NK-92 (cell line): ENCODE data around the gene GOLGA3.
"Not testable (repeated sequence)": the region's sequence is repeated elsewhere in the genome, so short reads cannot be mapped to it uniquely, and the experiment has no call there.

Experiments used
- DNase-seq: peaks from one replicate; lab custom pipeline; 2025; ENCODE audit not compliant: unreplicated experiment; lab: John Stamatoyannopoulos, UW

Gene GOLGA3, protein sequence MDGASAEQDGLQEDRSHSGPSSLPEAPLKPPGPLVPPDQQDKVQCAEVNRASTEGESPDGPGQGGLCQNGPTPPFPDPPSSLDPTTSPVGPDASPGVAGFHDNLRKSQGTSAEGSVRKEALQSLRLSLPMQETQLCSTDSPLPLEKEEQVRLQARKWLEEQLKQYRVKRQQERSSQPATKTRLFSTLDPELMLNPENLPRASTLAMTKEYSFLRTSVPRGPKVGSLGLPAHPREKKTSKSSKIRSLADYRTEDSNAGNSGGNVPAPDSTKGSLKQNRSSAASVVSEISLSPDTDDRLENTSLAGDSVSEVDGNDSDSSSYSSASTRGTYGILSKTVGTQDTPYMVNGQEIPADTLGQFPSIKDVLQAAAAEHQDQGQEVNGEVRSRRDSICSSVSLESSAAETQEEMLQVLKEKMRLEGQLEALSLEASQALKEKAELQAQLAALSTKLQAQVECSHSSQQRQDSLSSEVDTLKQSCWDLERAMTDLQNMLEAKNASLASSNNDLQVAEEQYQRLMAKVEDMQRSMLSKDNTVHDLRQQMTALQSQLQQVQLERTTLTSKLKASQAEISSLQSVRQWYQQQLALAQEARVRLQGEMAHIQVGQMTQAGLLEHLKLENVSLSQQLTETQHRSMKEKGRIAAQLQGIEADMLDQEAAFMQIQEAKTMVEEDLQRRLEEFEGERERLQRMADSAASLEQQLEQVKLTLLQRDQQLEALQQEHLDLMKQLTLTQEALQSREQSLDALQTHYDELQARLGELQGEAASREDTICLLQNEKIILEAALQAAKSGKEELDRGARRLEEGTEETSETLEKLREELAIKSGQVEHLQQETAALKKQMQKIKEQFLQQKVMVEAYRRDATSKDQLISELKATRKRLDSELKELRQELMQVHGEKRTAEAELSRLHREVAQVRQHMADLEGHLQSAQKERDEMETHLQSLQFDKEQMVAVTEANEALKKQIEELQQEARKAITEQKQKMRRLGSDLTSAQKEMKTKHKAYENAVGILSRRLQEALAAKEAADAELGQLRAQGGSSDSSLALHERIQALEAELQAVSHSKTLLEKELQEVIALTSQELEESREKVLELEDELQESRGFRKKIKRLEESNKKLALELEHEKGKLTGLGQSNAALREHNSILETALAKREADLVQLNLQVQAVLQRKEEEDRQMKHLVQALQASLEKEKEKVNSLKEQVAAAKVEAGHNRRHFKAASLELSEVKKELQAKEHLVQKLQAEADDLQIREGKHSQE (N-terminal part only)

DNA sequence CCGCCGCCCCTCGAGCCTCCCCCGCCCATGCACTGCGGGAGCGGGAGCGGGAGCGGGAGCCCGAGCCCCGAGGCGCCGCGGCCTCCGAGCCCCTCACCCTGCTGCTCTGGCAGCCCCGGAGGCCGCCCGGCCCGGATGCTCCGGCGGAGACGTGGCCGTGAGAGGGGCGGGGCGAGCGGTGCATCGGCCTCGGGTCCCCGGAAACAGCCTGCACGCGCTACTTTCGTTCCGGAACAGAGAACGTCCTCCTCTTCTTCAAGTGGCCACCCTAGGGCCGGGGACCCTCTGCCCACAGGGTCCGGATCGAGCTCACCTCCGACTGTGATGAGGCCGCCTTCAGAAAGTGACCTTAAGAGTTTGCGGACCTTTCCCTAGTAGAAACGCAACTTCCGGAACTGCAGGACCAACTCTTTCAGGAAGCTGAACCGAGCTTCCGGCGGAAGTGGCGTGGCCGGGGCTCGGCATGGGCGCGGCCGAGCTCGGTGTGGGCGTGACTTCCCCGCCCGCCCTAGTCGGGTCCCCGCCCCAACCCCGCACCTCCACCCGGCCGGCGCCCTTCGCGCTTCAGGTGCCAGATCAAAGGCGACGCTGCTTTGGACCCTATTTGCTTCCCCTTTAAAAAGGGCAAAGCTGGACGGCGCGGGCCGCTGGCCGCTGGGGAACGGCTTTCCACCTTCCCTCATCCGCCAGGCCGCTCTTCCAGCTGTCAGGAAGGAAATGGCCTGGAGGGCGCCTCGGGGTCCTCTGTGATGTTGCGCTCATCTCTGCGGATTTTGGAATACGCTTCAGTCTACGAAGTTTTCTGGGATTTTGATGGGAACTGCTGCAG is at the start of gene GOLGA3:
GOLGA3 (minus strand) TSS at position 164 of the 829 bp plus-strand sequence. CDS start 6,741 bp downstream, outside the sequence.
- peak; percentile 59 for DNase-seq

GRCh38 chr12:132874620-132875019 is 46.0 kb upstream of the GOLGA3 start:
- DNase-seq = not testable (repeated sequence)

GRCh38 chr12:132874175-132874574 is 45.5 kb upstream of the GOLGA3 start:
- DNase-seq = no peak

DNA sequence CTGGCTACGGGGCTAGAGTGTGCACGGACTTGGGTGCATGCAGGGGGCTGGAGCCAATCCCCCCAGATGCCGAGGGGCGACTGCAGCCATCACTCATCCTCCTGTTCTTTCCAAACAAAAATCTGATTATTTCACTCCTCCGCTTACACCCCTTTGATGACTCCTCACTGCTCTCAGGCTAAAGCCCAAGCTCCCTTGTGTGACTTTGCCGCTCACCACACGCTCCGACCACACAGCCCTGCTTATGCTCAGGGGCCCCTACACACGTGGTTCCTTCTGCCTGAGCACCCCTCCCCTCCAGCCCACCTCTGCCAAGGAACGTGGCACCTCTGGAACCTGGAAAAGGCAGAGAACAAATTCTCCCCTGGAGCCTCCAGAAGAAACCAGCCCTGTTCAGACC is 45.1 kb upstream of the GOLGA3 start:
- DNase-seq = no peak

DNA sequence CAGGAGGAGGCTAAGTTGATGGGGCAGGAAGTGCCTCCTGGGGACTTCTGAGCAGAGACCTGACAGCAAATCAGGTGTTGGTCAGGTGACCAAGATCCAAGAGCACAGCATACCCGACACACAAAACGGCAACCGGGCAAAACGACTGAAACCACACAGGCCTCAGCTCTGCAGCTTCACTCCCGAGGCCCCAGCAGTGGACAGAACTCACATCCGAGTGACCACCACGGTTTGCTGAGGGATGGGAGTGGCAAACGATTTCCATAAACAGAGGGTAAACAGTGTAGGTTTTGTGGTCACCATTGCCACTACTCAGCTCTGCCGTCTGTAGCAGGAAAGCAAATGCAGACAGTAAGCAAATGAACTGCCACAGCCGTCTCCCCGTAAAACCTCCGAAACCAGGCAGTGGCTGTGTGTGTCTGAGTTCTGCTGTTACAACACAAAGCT is 44.3 kb upstream of the GOLGA3 start:
- no peak for DNase-seq

DNA sequence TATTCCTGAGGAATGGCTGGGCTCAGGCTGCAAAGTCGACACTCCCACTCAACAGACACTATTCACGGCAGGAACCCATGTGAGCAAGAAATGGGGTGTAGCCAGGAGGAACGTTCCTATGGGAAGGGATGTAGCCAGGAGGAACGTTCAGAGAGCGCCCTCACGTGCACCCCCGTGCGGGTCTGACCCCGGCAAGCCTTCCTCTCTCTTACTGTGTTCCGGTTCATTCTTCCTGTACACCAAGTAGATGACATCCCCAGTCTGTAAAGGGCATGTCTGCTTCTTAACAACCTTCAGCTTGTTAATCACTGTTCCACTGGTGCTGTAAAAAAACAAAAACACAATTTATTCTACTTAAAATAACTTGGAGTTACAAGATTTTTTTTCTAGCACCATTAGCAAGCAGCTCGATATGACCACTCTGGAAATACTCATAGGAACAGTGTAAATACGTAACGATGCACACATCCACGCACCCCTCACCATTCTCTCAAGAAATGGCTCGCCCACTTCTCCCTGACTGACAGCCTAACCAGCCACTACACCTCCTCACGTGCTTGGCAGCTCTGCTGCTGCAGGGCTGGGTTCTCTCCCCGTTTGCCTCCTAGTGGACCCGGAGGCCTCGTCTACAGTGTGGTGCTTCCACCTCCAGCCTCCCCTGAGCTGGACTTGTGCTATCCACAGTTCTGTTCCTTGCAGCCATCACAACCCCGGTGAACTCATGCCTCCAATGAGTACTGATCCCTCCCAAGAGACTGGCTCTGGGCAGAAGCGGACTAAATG is 43.6 kb upstream of the GOLGA3 start:
- no peak for DNase-seq

- no peak for DNase-seq
These were observed 40.9 kb upstream of the GOLGA3 start for GRCh38 chr12:132869551-132869950.

DNA sequence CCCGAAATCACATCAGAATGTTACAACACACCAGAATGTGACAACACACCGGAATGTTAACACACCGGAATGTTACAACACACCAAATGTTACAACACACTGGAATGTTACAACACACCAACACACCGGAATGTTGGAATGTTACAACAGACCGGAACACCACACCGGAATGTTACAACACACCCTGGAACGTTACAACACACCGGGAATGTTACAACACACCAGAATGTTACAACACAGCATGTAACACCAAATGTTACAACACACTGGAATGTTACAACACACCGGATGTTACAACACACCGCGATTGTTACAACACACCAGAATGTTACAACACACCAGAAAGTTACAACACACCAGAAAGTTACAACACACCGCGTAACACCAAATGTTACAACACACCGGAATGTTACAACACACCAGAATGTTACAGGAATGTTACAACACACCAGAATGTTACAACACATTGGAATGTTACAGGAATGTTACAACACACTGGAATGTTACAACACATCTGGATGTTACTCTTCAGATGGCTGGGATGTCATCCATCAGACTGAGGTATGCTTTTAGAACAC is 37.7 kb upstream of the GOLGA3 start:
- no peak for DNase-seq

DNA sequence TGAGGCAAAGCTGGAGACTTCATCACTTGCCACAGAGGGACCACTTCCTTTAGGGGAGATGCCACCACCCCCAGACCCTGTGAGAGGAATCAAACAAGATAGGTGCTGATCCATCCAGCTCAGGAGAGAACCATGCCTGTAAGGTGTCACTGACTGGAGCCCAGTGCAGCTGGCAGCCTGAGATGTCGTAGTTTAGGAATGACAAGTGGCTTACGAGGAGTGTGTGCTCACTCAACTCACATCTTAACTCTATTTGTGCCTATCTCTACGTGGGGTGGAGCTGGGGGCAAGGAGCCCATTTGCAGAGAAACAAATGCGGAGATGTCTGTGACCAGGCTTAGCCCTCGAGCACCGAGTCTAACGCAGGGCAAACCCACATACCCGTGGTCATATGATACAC is 32.9 kb upstream of the GOLGA3 start:
- DNase-seq = no peak

DNA sequence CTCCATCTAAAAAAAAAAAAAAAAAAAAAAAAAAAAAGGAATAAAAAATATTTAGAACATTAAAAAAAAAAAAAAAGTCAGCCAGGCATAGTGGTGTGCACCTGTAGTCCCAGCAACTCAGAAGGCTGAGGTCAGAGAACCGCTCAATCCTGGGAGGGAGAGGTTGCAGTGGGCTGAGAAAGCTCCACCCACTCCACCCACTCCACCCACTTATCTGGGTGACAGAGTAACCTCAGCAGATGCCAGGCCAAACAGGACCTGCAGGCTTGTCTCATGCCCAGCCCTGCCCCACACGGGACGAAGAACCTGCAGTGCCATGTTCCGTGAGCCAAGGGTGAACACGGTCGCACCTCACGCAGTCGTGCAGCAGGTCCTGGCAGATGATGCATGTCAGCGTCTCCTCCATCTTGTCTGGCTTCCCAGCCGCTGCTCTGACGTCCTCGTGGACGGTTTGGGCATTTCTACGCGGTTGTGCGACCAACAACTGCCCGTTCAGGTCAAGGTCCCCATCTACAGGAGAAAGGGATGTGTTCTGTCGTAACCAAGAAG is 30.1 kb upstream of the GOLGA3 start:
- DNase-seq = no peak

- not testable (repeated sequence) for DNase-seq
These were observed 28.4 kb upstream of the GOLGA3 start for GRCh38 chr12:132857019-132857418.

DNA sequence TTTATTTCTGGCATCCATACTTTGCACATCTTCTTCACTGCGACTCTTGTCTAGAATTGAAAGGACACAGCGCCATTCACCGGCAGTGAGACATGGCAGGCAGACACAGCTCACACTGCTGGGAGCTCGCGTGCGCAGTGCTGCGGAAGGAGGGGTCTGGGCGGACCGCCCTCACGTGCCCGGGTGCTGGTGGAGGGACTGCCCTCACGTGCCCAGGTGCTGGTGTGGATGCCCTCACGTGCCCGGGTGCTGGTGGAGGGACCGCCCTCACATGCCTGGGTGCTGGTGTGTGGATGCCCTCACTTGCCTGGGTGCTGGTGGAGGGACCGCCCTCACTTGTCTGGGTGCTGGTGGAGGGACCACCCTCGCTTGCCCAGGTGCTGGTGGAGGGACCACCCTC is 27.9 kb upstream of the GOLGA3 start:
- no peak for DNase-seq

DNA sequence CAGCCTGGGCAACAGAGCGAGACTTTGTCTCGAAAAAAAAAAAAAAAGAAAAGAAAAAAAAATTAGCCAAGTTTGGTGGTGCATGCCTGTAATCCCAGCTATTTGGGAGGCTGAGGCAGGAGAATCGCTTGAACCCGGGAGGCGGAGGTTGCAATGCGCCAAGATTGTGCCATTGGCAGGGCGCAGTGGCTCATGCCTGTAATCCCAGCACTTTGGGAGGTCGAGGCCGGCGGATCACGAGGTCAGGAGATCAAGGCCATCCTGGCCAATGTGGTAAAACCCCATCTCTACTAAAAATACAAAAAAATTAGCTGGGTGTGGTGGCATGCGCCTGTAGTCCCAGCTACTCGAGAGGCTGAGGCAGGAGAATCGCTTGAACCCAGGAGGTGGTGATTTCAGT is 26.5 kb upstream of the GOLGA3 start:
- DNase-seq = not testable (repeated sequence)

- DNase-seq = no peak
These were observed 24.8 kb upstream of the GOLGA3 start for GRCh38 chr12:132853285-132854092.

GRCh38 chr12:132852496-132852895 is 23.8 kb upstream of the GOLGA3 start:
- no peak for DNase-seq

DNA sequence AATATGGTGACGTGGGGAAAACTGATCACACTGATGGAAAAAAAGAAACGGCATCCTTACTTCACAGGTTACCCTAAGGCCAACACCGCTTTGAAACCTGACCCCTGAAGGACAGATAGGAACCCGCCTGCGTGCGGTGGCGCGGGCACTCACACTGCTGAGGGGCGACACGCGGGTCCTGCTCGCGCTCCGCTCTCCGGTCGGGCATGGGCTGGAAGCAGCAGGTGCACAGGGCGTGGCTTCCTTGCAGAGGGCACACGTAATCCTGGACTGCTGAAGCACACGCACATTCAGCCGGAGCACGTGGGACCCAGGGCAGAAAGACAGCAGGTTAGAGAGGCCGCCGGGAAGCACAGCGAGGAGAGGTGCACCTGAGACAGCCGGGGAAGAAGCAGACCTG is 22.8 kb upstream of the GOLGA3 start:
- no peak for DNase-seq

GRCh38 chr12:132850291-132850690 is 21.6 kb upstream of the GOLGA3 start:
- no peak for DNase-seq

DNA sequence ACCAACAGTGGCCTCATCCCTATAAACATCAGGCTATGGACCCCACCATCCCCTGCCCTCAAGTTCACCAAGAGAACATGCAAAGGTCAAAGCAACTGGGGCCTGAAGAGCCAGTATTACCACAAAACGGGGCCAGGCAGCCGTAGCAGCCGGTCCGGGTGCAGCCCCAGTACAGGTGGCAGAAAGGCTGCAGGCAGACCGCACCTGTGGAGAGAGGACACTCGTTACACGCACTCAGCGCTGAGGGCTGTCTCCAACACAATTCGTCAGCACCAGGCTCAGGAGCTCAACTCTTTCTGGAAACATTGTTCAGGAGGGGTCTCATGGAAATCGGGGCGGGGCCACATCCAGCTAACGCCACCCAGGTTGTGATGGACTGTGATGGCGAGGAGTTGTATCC is 19.9 kb upstream of the GOLGA3 start:
- no peak for DNase-seq
